GM18870 (cell line): ENCODE data around the gene WDR27.

ENCODE experiments used
- ATAC-seq: cut with Tn5 transposase; IDR thresholded peaks from one replicate; pipeline ENCODE4 v1.9.1; 2021; ENCODE audit warnings: moderate library complexity; ENCODE audit not compliant: unreplicated experiment

The WDR27 gene

DNA sequence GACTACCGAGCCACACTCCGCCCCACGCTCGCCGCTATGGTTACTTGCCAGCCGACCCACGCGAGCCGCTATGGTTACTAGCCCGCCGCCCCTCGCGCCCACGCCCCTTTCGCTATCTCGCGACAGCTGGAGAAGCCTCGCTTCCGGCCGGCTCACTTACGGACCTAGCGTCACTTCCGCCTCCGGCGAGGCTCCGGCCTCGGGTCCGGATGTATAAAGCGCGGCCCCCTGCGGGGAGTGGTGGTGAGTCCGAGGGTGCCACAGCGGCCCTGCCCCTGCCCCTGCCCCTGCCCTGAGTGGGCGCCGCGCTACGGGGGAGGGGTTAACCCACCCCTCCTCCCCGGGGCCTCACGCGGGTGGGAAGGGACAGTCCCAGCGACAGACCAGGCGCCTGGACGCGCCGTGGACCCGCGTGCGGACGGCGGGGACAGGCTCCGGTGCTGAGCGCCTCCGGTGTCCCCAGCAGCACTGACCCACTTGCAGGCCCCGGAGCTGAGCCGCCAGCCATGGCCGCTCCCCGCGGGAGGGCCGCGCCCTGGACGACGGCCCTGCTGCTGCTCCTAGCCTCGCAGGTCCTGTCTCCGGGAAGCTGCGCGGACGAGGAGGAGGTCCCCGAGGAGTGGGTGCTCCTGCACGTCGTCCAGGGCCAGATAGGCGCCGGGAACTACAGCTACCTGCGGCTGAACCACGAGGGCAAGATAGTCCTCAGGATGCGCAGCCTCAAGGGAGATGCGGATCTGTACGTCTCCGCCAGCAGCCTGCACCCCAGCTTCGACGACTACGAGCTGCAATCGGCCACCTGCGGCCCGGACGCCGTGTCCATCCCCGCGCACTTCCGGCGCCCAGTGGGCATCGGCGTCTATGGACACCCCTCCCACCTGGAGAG lies at the start of gene WDR27, which contains the start of gene C6orf120:
TSS of gene WDR27 (minus strand) at position 76 of the 886 bp plus-strand sequence. CDS start 13,024 bp downstream, outside the sequence.
TSS of gene C6orf120 (plus strand) at position 173 of the 886 bp plus-strand sequence. CDS start at position 507, 334 bp downstream.
- ATAC-seq = peak; percentile 88

DNA sequence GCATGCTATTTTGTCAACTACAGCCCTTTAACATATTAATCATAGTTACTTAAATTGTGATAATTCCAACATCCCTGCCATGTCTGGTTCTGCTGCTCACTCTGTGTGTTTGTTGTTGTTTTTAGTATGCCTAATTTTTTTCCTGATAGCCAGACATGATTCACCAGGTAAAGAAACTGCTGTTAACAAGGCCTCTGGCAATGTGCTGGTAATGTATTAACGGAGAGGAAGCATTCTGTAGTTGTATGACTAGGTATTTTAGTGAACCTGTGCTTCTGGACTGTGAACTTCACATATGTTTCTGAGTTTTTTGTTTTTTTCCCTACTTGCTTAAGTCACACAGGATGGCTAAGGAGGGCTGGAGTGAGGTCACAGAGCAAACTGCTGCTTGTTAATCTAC lies 44.7 kb upstream of the WDR27 start:
- ATAC-seq = no peak

DNA sequence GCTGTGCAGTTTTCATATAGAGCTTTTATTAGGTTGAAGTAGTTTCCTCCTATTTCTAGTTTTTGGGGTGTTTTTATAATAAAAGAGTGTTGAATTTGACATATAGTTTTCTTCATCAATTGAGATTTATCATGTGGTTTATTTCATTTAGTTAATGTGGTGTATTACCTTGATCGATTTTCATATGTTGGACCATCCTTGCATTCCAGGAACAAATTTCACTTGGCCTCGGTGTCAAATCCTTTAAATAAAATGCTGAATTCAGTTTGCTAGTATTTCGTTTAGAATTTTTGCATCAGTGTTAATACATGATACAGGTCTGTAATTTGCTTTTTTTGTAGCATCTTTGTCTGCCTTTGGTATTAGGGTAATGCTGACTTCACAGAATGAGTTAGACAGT lies 43.6 kb upstream of the WDR27 start:
- ATAC-seq = no peak

GRCh38 chr6:169741344-169741743 lies 39.5 kb upstream of the WDR27 start:
- no peak for ATAC-seq

GRCh38 chr6:169738976-169739529 lies 37.2 kb upstream of the WDR27 start:
- no peak for ATAC-seq

DNA sequence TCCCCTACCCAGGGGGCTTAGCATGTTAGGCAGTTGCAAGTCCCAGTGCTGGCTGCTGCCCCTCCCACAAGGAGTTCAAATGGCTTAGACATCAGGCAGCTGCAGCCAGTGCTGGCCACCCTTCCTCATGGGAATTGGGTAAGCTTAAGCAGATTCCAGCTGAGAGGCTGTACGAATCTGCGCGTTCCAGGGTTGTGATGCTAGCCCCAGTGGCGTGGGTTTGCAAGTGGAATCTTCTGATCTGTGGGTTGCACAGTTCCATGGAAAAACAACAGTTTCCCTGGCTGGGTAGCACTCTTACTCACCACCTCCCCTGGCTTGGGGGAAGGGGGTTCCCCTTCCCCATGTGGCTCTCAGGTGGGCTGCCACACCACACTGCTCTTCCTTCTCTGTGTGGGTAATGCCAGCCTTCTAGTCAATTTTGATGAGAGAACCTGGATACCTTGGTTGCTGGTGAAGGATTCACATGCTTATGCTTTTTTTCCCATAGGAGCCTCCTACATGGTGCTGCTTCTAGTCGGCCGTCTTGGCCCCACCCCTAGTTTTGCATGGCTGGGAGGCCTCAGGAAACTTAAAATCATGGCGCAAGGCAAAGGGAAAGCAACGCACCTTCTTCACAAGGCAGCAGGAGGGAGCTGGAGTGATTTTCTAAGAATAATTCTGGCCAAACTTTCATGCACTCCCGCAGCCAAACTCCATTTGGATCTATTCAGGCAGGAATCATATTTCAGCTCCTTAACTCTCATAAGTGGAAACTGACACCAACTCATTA lies 36.6 kb upstream of the WDR27 start:
- no peak for ATAC-seq

DNA sequence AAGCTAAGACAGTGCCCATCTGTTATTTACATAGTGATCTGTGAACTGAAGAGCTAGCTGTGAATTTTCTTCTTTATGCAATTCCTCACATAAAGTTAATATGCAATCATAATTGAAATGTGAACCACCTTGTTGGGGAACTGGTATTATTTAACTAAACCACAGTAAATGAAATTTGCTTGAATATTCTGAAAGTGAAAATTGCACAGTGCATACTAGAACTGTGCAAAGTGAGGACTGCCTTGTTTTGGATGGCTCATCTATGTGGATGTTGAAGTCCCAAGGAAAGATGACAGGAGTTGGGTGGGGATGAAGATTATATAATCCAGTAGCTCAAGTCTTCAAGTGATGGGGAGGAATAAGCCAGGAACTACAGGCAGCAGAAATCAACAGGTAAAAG lies 28.1 kb upstream of the WDR27 start:
- no peak for ATAC-seq

- ATAC-seq = no peak
Measured at GRCh38 chr6:169726963-169727362, 25.1 kb upstream of the WDR27 start.

GRCh38 chr6:169726049-169726400 lies 24.2 kb upstream of the WDR27 start:
- ATAC-seq = no peak

DNA sequence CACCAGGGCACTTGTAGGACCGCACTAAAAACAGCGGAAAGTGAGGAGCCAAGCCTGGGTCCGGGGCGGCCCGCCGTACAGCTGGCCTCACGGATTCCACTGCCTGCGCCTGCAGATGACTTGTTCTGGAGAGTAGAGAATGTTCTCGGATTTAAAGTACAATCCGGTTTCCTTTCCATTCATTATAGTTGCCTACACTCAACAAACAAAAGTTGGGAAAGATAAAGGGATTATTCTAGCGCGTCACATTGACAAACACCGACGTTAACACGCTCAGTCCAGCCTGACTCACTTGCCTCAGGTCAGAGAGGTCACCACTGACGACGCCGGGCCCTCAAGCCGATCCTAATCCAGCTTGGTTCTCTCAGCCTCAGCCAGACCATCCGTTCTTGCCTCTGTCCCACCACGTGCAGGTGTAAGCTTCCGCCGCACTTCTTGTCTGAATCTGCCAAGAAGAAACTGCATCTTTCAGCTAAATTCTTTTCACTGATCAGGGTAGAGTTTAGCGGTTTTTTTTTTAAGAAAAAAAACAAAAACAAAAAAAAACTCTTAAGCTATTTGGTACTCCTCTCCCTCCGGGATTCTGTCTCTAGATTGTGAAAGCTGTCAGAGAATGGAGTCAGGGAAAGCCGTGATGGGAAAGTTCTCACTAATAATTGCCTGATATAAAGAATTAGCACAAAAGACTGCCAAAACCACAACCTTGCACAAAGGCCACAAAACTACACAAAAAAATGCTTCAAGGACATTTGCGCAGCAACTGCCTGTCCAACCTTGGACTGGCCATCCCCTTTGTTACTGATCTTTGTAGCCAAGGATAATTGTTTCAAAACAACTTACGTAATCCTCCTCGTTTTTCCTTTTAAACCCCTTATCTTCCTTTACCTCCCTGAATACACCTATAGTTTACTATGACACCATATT lies 23.6 kb upstream of the WDR27 start:
- ATAC-seq = peak; percentile 32

DNA sequence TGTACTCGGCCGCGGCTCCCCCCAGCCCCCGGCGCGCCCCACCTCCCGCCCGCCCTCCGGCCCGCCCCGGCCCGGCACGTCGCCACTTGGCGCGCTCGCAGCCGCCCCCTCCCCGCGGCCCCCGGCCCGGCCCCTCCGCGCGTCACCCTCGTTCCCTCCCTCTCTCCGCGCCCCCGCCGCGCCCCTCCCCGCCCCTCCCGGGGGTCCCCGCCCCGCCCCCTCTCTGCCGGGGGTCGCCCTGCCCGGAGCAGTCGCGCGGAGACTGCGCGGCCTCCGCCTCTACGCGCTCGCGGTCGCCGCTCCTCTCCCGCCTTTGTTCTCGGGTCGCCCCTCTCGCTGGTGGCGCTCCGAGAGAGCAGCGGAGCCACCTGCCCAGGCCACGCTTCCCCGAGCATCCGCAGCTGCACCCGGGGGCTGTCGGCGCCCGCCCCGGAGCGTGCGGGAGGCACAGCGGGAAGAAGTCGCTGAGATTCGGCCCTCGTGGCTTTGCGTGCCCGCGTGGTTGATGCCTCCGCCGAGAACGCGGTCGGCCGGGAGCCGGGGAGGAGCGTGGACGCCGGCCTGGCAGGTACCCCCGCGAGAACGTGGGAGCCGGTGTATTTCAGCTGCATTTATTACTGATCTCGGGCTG lies 22.8 kb upstream of the WDR27 start, which contains the start of gene PHF10:
TSS of gene PHF10 (minus strand) at position 7 of the 631 bp plus-strand sequence. CDS start 569 bp downstream, outside the sequence.
- ATAC-seq = peak; percentile 29

- no peak for ATAC-seq
Measured at GRCh38 chr6:169723991-169724493, 22.2 kb upstream of the WDR27 start.

DNA sequence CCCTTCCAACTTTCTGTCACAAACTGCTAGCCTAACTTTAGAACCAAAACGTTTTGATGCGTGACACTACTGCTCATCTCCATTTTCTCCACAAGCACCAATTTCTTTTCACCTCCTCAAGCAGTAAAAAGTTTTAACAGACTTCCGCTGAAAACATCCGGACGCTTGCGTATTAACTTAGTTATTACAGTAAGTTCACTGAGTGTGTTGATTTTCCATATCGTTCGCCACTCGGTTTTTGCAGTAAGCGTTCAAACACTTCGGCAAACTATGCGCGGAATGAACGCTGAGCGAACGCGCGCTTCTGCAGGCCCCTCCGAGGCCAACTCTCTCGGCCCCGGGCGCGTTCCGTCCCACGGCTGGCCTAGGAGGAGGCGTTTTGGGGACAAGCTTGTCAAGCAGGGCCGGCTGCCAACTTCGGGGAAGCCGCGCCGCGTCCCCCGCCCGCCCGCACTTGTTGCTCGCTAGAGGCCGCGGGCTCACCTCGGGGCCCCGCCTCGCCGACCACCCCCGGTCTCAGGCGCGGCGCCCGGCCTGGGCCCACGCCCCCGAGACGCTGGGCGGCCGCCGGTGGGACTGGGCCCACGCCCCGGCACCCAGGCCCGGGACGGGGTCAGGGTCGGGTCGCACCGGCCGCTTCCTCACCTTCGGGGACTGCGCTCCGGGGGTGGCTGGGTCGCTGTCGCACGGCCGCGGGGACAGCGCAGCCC lies 21.5 kb upstream of the WDR27 start:
- peak; percentile 24 for ATAC-seq

DNA sequence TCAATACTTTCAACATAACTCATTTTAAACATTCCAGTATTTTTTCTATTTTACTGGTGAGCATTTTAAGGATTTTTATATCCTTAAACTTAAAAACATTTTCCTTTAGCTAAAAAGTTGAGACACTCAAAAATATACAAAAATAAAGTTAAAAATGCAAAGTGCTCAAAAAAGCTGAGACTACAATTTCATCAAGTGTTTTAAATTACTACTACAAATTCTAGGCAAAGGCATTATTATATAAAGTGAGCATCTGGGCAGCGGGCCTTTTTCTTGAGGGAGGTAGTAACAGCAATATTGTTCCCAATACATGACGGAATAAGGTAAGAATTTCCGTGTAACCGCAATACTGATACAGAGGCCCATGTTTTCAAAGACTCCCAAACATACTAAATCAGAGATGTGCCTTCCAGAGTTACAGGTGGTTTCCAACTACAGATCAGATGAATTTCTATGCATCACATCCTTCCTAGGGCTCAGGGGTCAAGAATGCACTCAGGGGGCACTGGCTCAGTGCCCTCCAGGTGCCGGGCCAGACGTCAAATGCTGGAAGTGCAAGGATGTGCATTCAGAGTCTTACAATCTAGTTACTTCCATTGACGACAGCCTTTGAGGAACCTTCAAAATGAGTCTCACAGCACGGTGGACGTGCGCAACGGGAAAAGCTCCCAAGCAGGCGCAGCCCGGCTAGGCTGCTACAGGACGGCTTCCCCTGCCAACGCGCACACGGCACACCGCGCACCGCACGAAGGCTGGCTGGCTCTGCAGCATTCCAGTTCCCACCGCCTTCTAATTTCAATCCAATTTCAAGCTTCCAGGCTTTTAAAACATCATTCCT lies 20.8 kb upstream of the WDR27 start:
- peak; percentile 31 for ATAC-seq

- no peak for ATAC-seq
Measured at GRCh38 chr6:169720207-169720855, 18.5 kb upstream of the WDR27 start.

- no peak for ATAC-seq
Measured at GRCh38 chr6:169719117-169719516, 17.3 kb upstream of the WDR27 start.

DNA sequence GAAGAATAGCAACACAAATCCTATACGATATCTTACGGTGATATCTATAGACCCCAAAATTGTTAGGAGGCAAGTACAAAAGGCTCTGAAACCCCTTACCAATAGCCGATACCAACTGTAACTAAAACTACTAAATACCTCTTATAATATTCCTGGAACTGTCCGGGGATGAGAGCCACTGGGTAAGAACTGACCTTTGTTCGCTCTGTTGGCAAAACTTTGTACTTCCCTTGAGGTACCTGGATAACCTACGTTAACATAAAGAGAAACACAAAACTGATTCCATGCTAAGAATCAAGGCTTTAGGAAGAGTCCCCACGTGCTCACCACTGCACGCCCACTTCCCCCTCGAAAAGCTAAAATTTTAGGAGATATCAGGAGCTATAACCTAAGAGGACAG lies 12.8 kb upstream of the WDR27 start:
- no peak for ATAC-seq

- ATAC-seq = no peak
Measured at GRCh38 chr6:169714178-169714577, 12.3 kb upstream of the WDR27 start.
